NT2/D1 (cell line): Measurements from ENCODE around the gene CD44.

Experiments used
- SUZ12 ChIP-seq: IDR thresholded peaks from 2 replicates; pipeline ENCODE4 v1.6.1; 2011; ENCODE audit not compliant: insufficient read length, insufficient read depth; ENCODE audit errors: extremely low read depth
- ZNF274 ChIP-seq: IDR thresholded peaks from 2 replicates; pipeline ENCODE4 v1.6.1; 2011; ENCODE audit warnings: mild to moderate bottlenecking, low read depth, low read length

DNA sequence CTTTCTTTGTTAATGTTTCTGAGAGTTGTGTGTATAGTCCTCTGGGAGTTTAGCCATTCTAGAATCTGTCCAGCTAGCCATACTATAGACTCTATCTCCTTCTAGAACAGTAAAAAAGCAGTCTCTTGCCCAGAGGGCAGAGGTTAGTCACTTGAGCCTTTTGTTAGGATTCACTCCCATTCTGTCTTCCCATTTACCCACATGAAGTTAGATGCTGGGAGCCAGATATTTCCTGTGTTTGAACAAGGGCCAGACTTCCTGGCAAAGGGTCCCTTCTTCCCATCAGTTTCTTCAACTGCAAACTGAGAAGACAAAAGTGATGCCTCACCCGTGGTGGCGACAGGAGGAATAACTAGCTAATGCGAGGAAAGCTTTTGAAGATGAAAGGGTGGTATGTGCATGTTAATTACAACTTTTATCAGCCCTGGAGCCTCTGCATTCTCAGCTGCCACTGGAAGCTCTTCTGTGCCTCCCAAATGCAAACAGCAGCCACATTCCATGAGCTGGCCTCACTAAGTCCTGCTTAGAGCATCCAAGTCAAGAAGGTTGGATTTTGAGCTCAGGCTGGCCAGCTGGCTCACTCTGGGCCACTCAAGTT is 12.8 kb downstream of the CD44 start:
- TF ChIP-seq SUZ12 (no peak), ZNF274 (no peak)
